H1 (cell line): ENCODE measurements around the gene PMM2. TPM values are rescaled to one million over a fixed set of nuclear protein-coding genes. Genes with fewer than 3 reads are reported as not detected.

Experiments used
- CTCF ChIA-PET: fragments of 300-600 bp; sonication (Branson Sonifier 250); formaldehyde crosslinking; loops from one replicate; lab custom pipeline; 2021; ENCODE audit not compliant: partially characterized antibody; lab: Charles Lee
- POLR2A ChIA-PET: fragments of 300-600 bp; sonication (Branson Sonifier 250); formaldehyde crosslinking; loops from one replicate; lab custom pipeline; 2021; ENCODE audit warnings: inconsistent platforms; ENCODE audit not compliant: partially characterized antibody; lab: Charles Lee
- DNase-seq, 2 experiments: peaks; one replicate each; pipeline versions ENCODE4 v3.0.0 to v3.0.0-alpha.2; 2010 to 2022; ENCODE audit warnings: low spot score in 2 of 2, low read depth in 1 of 2, mixed read lengths in 1 of 2
- FAIRE-seq: peaks from 2 replicates; lab custom pipeline; 2011; peaks lifted over from hg19 to GRCh38; lab: Jason Lieb, UNC
- H2AFZ ChIP-seq: 2 replicates; pipeline ENCODE4 v1.8.1; 2012; ENCODE audit warnings: low read length, inconsistent platforms
- H2AK5ac ChIP-seq: 2 replicates; pipeline ENCODE4 v1.6.1; 2013; ENCODE audit warnings: low read depth, low read length
- H2BK120ac ChIP-seq: replicated peaks from 2 replicates; pipeline ENCODE3; 2013; ENCODE audit warnings: low read depth, low read length, inconsistent platforms
- H2BK12ac ChIP-seq: 2 replicates; pipeline ENCODE4 v1.6.1; 2013; ENCODE audit warnings: low read depth, low read length
- H2BK15ac ChIP-seq: 2 replicates; pipeline ENCODE4 v1.6.1; 2013; ENCODE audit warnings: low read length
- H2BK20ac ChIP-seq: 2 replicates; pipeline ENCODE4 v1.6.1; 2013; ENCODE audit warnings: low read length
- H2BK5ac ChIP-seq: 2 replicates; pipeline ENCODE4 v1.6.1; 2013; ENCODE audit warnings: low read depth, low read length
- H3K14ac ChIP-seq: 2 replicates; pipeline ENCODE4 v1.6.1; 2013; ENCODE audit warnings: inconsistent platforms; ENCODE audit not compliant: insufficient read length
- H3K18ac ChIP-seq: 2 replicates; pipeline ENCODE4 v1.6.1; 2013; ENCODE audit warnings: low read length; ENCODE audit errors: extremely low read depth
- H3K23ac ChIP-seq: 2 replicates; pipeline ENCODE4 v1.6.1; 2013; ENCODE audit warnings: inconsistent platforms; ENCODE audit not compliant: insufficient read length
- H3K23me2 ChIP-seq: 2 replicates; pipeline ENCODE4 v1.6.1; 2013; ENCODE audit warnings: low read depth, low read length
- H3K27ac ChIP-seq: 2 replicates; pipeline ENCODE4 v1.6.1; 2011; ENCODE audit warnings: low read depth, low read length, inconsistent platforms
- H3K27me3 ChIP-seq, 4 experiments: replicated peaks in 1 of 4; 1 replicate in 1 of 4; 2 replicates in 3 of 4; pipeline versions ENCODE4 v1.6.1 to v1.8.1; 2011 to 2013; ENCODE audit warnings: low read length in 3 of 4, mild to moderate bottlenecking in 3 of 4, inconsistent platforms in 2 of 4, mixed read lengths in 2 of 4, moderate library complexity in 1 of 4; ENCODE audit not compliant: control insufficient read depth in 3 of 4, insufficient read depth in 3 of 4; ENCODE audit errors: extremely low read depth in 1 of 4
- H3K36me3 ChIP-seq, 4 experiments: 2 replicates each; pipeline versions ENCODE4 v1.6.1 to v1.8.1; 2011 to 2013; ENCODE audit warnings: mild to moderate bottlenecking in 4 of 4, low read length in 3 of 4, moderate library complexity in 2 of 4, control low read depth in 1 of 4, inconsistent platforms in 1 of 4; ENCODE audit not compliant: insufficient read depth in 4 of 4, control insufficient read depth in 2 of 4
- H3K4ac ChIP-seq: replicated peaks from 2 replicates; pipeline ENCODE3; 2013; ENCODE audit warnings: low read length, low read depth, mixed read lengths, inconsistent platforms; ENCODE audit not compliant: insufficient read length
- H3K4me1 ChIP-seq, 4 experiments: replicated peaks in 1 of 4; 1 replicate in 1 of 4; 2 replicates in 3 of 4; pipeline versions ENCODE4 v1.6.1 to v1.8.1; 2011 to 2013; ENCODE audit warnings: low read length in 3 of 4, inconsistent platforms in 2 of 4, mixed read lengths in 1 of 4; ENCODE audit not compliant: insufficient read depth in 4 of 4, control insufficient read depth in 3 of 4
- H3K4me2 ChIP-seq, 2 experiments: 2 replicates each; pipeline versions ENCODE4 v1.6.1 to v1.8.1; 2011 to 2013; ENCODE audit warnings: low read depth in 2 of 2, low read length in 2 of 2, control low read depth in 1 of 2, inconsistent platforms in 1 of 2, mild to moderate bottlenecking in 1 of 2; ENCODE audit not compliant: insufficient read depth in 1 of 2
- H3K4me3 ChIP-seq, 4 experiments: fragments of 200-600, 300-600 bp in 1 of 4; sonication (generic), shearing (Covaris generic), sonication (Bioruptor Twin) in 1 of 4; 2 replicates each; pipeline versions ENCODE4 v1.5.1 to v1.8.1; 2011 to 2016; ENCODE audit warnings: low read length in 4 of 4, low read depth in 3 of 4, control low read depth in 2 of 4, inconsistent platforms in 2 of 4, mild to moderate bottlenecking in 2 of 4, mixed read lengths in 1 of 4, moderate library complexity in 1 of 4; ENCODE audit not compliant: insufficient read depth in 2 of 4; ENCODE audit errors: extremely low read depth in 1 of 4
- H3K56ac ChIP-seq: replicated peaks from 2 replicates; pipeline ENCODE3; 2013; ENCODE audit warnings: low read depth, mild to moderate bottlenecking, mixed read lengths, low read length, inconsistent platforms; ENCODE audit not compliant: insufficient read length
- H3K79me1 ChIP-seq: 2 replicates; pipeline ENCODE4 v1.6.1; 2013; ENCODE audit warnings: low read depth, low read length, control low read depth
- H3K79me2 ChIP-seq, 2 experiments: 2 replicates each; pipeline versions ENCODE4 v1.6.1 to v1.8.1; 2012 to 2013; ENCODE audit warnings: low read length in 2 of 2, mild to moderate bottlenecking in 2 of 2, inconsistent platforms in 1 of 2; ENCODE audit not compliant: insufficient read depth in 2 of 2, control insufficient read depth in 1 of 2
- H3K9ac ChIP-seq, 4 experiments: replicated peaks in 1 of 4; 1 replicate in 1 of 4; 2 replicates in 3 of 4; pipeline versions ENCODE4 v1.6.1 to v1.8.1; 2011 to 2013; ENCODE audit warnings: low read depth in 3 of 4, low read length in 3 of 4, control low read depth in 2 of 4, mild to moderate bottlenecking in 2 of 4, moderate library complexity in 2 of 4, inconsistent platforms in 1 of 4; ENCODE audit errors: extremely low read depth in 1 of 4
- H3K9me3 ChIP-seq, 2 experiments: 2 replicates each; pipeline versions ENCODE4 v1.6.1 to v1.8.1; 2012 to 2013; ENCODE audit warnings: mild to moderate bottlenecking in 2 of 2, moderate library complexity in 2 of 2, control low read depth in 1 of 2, inconsistent platforms in 1 of 2, low read depth in 1 of 2, low read length in 1 of 2, mixed read lengths in 1 of 2; ENCODE audit not compliant: insufficient read depth in 2 of 2
- H4K20me1 ChIP-seq, 2 experiments: replicated peaks in 1 of 2; 2 replicates each; pipeline versions ENCODE3 to v1.8.1; 2011 to 2013; ENCODE audit warnings: inconsistent platforms in 2 of 2, low read length in 2 of 2, mild to moderate bottlenecking in 1 of 2; ENCODE audit not compliant: insufficient read depth in 2 of 2, control insufficient read depth in 1 of 2
- H4K5ac ChIP-seq: 2 replicates; pipeline ENCODE4 v1.6.1; 2013; ENCODE audit warnings: low read length, low read depth, mixed read lengths, inconsistent platforms; ENCODE audit not compliant: insufficient read length
- H4K8ac ChIP-seq: 2 replicates; pipeline ENCODE4 v1.8.0; 2013; ENCODE audit warnings: mild to moderate bottlenecking, moderate library complexity, low read length, inconsistent platforms; ENCODE audit not compliant: insufficient read depth; ENCODE audit errors: extremely low read depth
- H4K91ac ChIP-seq: replicated peaks from 2 replicates; pipeline ENCODE3; 2013; ENCODE audit warnings: low read length, mixed read lengths, inconsistent platforms; ENCODE audit not compliant: insufficient read length
- CHD2 ChIP-seq: IDR thresholded peaks from 2 replicates; pipeline ENCODE4 v1.6.1; 2012; ENCODE audit warnings: low read length, improper control_type of control experiment
- CTCF ChIP-seq, 3 experiments: IDR thresholded peaks; 1 replicate in 2 of 3; 2 replicates in 1 of 3; pipeline versions ENCODE4 v1.5.1 to v1.6.1; 2011; ENCODE audit warnings: low read length in 3 of 3, mild to moderate bottlenecking in 3 of 3, inconsistent platforms in 2 of 3, low read depth in 1 of 3, moderate library complexity in 1 of 3; ENCODE audit not compliant: insufficient read depth in 1 of 3; ENCODE audit errors: control extremely low read depth in 1 of 3
- HDAC6 ChIP-seq: IDR thresholded peaks from one replicate; pipeline ENCODE4 v1.7.1; 2012; ENCODE audit warnings: low read depth, mild to moderate bottlenecking, inconsistent platforms, low read length, moderate library complexity
- MAFK ChIP-seq: IDR thresholded peaks from 2 replicates; pipeline ENCODE4 v1.6.1; 2012; ENCODE audit warnings: low read depth, mild to moderate bottlenecking, improper control_type of control experiment, low read length
- PHF8 ChIP-seq: fragments of 200-600 bp; sonication (generic); conservative IDR thresholded peaks from 2 replicates; pipeline ENCODE4 v1.7.1; 2012; ENCODE audit warnings: low read depth, mild to moderate bottlenecking, inconsistent platforms, low read length, moderate library complexity
- RFX5 ChIP-seq: IDR thresholded peaks from 2 replicates; pipeline ENCODE4 v1.6.1; 2011; ENCODE audit warnings: low read depth, low read length, improper control_type of control experiment, borderline replicate concordance
- SAP30 ChIP-seq: fragments of 300-600 bp; sonication (generic); IDR thresholded peaks from 2 replicates; pipeline ENCODE4 v1.7.1; 2012; ENCODE audit warnings: low read length, moderate library complexity, mild to moderate bottlenecking, inconsistent platforms; ENCODE audit not compliant: insufficient read depth, insufficient replicate concordance
- SP2 ChIP-seq: IDR thresholded peaks from 2 replicates; pipeline ENCODE4 v1.6.1; 2012; ENCODE audit warnings: mild to moderate bottlenecking, low read length, inconsistent platforms
- SRF ChIP-seq: IDR thresholded peaks from 2 replicates; pipeline ENCODE4 v1.6.1; 2011; ENCODE audit warnings: mild to moderate bottlenecking, low read depth, low read length, moderate library complexity
- TBP ChIP-seq: IDR thresholded peaks from 2 replicates; pipeline ENCODE4 v1.6.1; 2011; ENCODE audit warnings: low read depth, low read length, improper control_type of control experiment
- YY1 ChIP-seq: IDR thresholded peaks from 2 replicates; pipeline ENCODE4 v1.6.1; 2011; ENCODE audit warnings: low read depth, mild to moderate bottlenecking, low read length
- WGBS, 2 experiments: shearing (Covaris generic) in 1 of 2; methylation state at CpG; one replicate each; pipeline versions ENCODE4 v1.1.6 to v1.1.7; 2013 to 2015; ENCODE audit warnings: low lambda C conversion rate in 2 of 2, mixed read lengths in 2 of 2, inconsistent platforms in 1 of 2, low coverage in 1 of 2, missing lambda C conversion rate in 1 of 2; ENCODE audit not compliant: insufficient replicate concordance in 2 of 2, insufficient coverage in 1 of 2, insufficient read length in 1 of 2; ENCODE audit errors: extremely low coverage in 1 of 2, missing lambda C conversion rate in 1 of 2; 5-methylcytosine and 5-hydroxymethylcytosine counted together
- polyA plus RNA-seq, 7 experiments: library from polyadenylated mRNA; depleted of rRNA in 3 of 7; stranded (reverse) in 5 of 7; unstranded in 2 of 7; fragments of >200 nt in 5 of 7; fragments of 200-250 nt in 2 of 7; gene quantifications; 1 replicate in 5 of 7; 2 replicates in 1 of 7; 4 replicates in 1 of 7; pipeline versions ENCODE4 v1.2.1 to v1.2.3, GENCODE V29; 2011 to 2013; ENCODE audit warnings: missing spikeins in 2 of 7, mixed read lengths in 2 of 7
- total RNA-seq: library from RNA; stranded (reverse); fragmentation: NEBNext Ultra II Directional; extraction: Animal tissue kit (Norgen Biotek cat#: 25700); gene quantifications from 2 replicates; pipeline ENCODE4 v1.2.1, GENCODE V29; 2021

The PMM2 gene
- total and polyA plus RNA-seq, 2 of the 8 experiments (the other 6 are each of a cell fraction or from before 2014, with no cell fraction given), result 26.2 to 49.4 TPM

GRCh38 chr16:8812162-8812843 is 14.7 kb downstream of the PMM2 start:
- Histone ChIP-seq H2AK5ac (no peak overlapping the region), H2BK15ac (no peak overlapping the region), H2AFZ (no peak overlapping the region), H3K18ac (no peak overlapping the region), H3K23me2 (no peaks in the 10 kb centered on the region), H3K14ac (no peak overlapping the region), H3K4me1 (no peaks in the 10 kb centered on the region), H3K4me2 (no peak overlapping the region), H2BK5ac (no peak overlapping the region), H4K5ac (no peak overlapping the region), H3K4me3 (no peak overlapping the region), H3K56ac (no peak overlapping the region), H4K91ac (no peak overlapping the region), H3K27me3 (no peaks in the 10 kb centered on the region), H4K20me1 (peaks cover 0 to 4% of the 10 kb centered on the region in 2 experiments), H3K27ac (no peak overlapping the region), H2BK120ac (no peak overlapping the region), H3K9ac (no peak overlapping the region; a peak in 1 of 7 replicates), H3K9me3 (no peaks in the 10 kb centered on the region), H3K79me1 (no peaks in the 10 kb centered on the region; the same call in 1 of the 2 replicates), H3K79me2 (no peaks in the 10 kb centered on the region), H3K4ac (no peak overlapping the region), H3K23ac (no peak overlapping the region), H2BK20ac (no peak overlapping the region), H2BK12ac (no peak overlapping the region), H4K8ac (no peak overlapping the region), H3K36me3 (peaks cover 37 to 86% (median 66%) of the 10 kb centered on the region in 4 experiments)
- no peak for FAIRE-seq
- 75% methylated on average over 12 of the region's 12 CpGs; no CpG with 5 or more reads in 1 of the 2 experiments for WGBS, 2 experiments
- ChIA-PET POLR2A (interaction anchor here (1.0 to 1.2 kb wide), 2 partner anchors 9 to 14 kb away, joined by 3 to 4 read pairs; partner anchors contain the start of gene PMM2), CTCF (interaction anchor here (0.6 to 1.1 kb wide), 3 partner anchors 9 to 134 kb away, joined by 3 read pairs; partner anchors contain the start of genes PMM2 and TMEM186)
- DNase-seq, result no peak
- TF ChIP-seq HDAC6 (no peak), RFX5 (no peak), SP2 (no peak), PHF8 (no peak), YY1 (no peak), CTCF (IDR thresholded peaks at IDR 0.05; ENCODE audit: control extremely low read depth in 1 of 3, insufficient read depth in 1 of 3, low read depth in 1 of 3, low read length in 3 of 3) (no peak), SAP30 (no peak), CHD2 (no peak), TBP (no peak), MAFK (no peak), SRF (no peak)
